ENCODE measurements around the gene TEKTIP1. TPM values are rescaled to one million over a fixed set of nuclear protein-coding genes. Genes with fewer than 3 reads are reported as not detected.

Gene TEKTIP1
- total and polyA plus RNA-seq, 9 donors: 0.54 to 5.6 (median 3.6) TPM; not detected in 2

DNA sequence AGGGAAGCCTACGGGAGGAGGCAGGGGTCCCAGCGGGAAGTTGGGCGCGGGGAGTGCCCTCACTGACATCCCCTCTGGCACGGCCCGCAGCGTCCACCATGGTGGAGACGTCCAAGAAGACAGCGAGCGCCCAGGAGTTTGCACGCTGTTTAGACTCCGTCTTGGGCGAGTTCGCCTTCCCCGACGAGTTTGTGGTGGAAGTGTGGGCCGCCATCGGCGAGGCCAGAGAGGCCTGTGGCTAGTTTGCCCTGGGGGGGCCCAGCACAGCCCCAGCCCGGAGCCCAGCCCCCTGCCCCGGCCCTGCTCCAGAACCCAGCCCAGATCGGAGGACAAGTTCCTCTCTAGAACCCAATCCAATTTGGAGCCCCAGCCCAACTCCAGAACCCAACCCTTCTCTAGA is 51.0 kb downstream of the TEKTIP1 start:
- Histone ChIP-seq H3K9me3 (no peaks in the 10 kb centered on the region), H3K27ac (no peak overlapping the region), H3K27me3 (no peaks in the 10 kb centered on the region), H3K4me3 (no peak overlapping the region), H3K4me1 (ENCODE audit: insufficient read depth) (no peaks in the 10 kb centered on the region), H3K36me3 (no peaks in the 10 kb centered on the region)
- 92 to 94% (median 93%) methylated on average over 22 of the region's 22 CpGs for WGBS, 3 donors
- no peak for DNase-seq
- TF ChIP-seq EP300 (IDR thresholded peaks at IDR 0.05) (no peak), CTCF (IDR thresholded peaks at IDR 0.05) (no peak), POLR2A (IDR thresholded peaks at IDR 0.05) (no peak)
- intact Hi-C loops (cut with DNase I): no loop called here

GRCh38 chr19:3590991-3591659 is 52.2 kb downstream of the TEKTIP1 start:
- no peaks in the 10 kb centered on the region for H3K27me3 ChIP-seq
- no peak overlapping the region for H3K27ac ChIP-seq
- no peak for DNase-seq
- WGBS, 3 donors: 90 to 95% (median 92%) methylated on average over 8 of the region's 8 CpGs
- no peaks in the 10 kb centered on the region for H3K9me3 ChIP-seq
- no peaks in the 10 kb centered on the region for H3K4me1 ChIP-seq (ENCODE audit: insufficient read depth)
- intact Hi-C loops (cut with DNase I): no loop called here
- no peak for TF ChIP-seq EP300 (IDR thresholded peaks at IDR 0.05)
- no peaks in the 10 kb centered on the region for H3K36me3 ChIP-seq
- H3K4me3 ChIP-seq: no peak overlapping the region

- TF ChIP-seq EP300 (IDR thresholded peaks at IDR 0.05) (no peak), POLR2A (IDR thresholded peaks at IDR 0.05) (no peak), CTCF (IDR thresholded peaks at IDR 0.05) (no peak)
- H3K27ac ChIP-seq: no peak overlapping the region
- no peaks in the 10 kb centered on the region for H3K4me1 ChIP-seq (ENCODE audit: insufficient read depth)
- intact Hi-C loops (cut with DNase I): no loop called here
- H3K4me3 ChIP-seq: no peak overlapping the region
- no peaks in the 10 kb centered on the region for H3K27me3 ChIP-seq
- no peaks in the 10 kb centered on the region for H3K9me3 ChIP-seq
- no peak for DNase-seq
- H3K36me3 ChIP-seq: no peaks in the 10 kb centered on the region
- 65 to 72% (median 69%) methylated on average over 9 of the region's 9 CpGs for WGBS, 3 donors
These were observed 53.1 kb downstream of the TEKTIP1 start for GRCh38 chr19:3591876-3592613.

- TF ChIP-seq EP300 (IDR thresholded peaks at IDR 0.05) (no peak), POLR2A (IDR thresholded peaks at IDR 0.05) (no peak), CTCF (IDR thresholded peaks at IDR 0.05) (no peak)
- DNase-seq: no peak
- intact Hi-C loops (cut with DNase I): no loop called here
- Histone ChIP-seq H3K4me1 (ENCODE audit: insufficient read depth) (no peaks in the 10 kb centered on the region), H3K27me3 (no peaks in the 10 kb centered on the region), H3K4me3 (no peak overlapping the region), H3K9me3 (no peaks in the 10 kb centered on the region), H3K27ac (no peak overlapping the region), H3K36me3 (no peaks in the 10 kb centered on the region)
- WGBS, 3 donors: 27 to 37% (median 33%) methylated on average over 11 of the region's 11 CpGs
These were observed 54.2 kb downstream of the TEKTIP1 start for GRCh38 chr19:3593156-3593555.

Small RNAs within 50 kb of the gene (small RNA-seq; reads per million reads assigned to genes)
- gene AC005786.1: not detected
- gene RF00212: not detected

Other genes with a start within 250 kb of the TEKTIP1 start
- gene NFIC, start 172.6 kb upstream of the TEKTIP1 start, total RNA-seq: 100 to 1,000 TPM in 5 of 7 donors, 10 to 100 TPM in 2; 62.0 to 345 (median 283) TPM
- 10 to 100 TPM; 31.9 to 71.1 TPM for gene NFIC, start 172.6 kb upstream of the TEKTIP1 start, polyA plus RNA-seq
- 1 to 10 TPM in 2 of 7 donors, under 1 TPM in 2, not detected in 3; 0.30 to 2.6 (median 1.5) TPM for gene SMIM24, start 58.6 kb upstream of the TEKTIP1 start, total RNA-seq
- gene SMIM24, start 58.6 kb upstream of the TEKTIP1 start, polyA plus RNA-seq: 1 to 10 TPM in 1 of 2 donors, under 1 TPM in 1; 0.10 to 1.2 TPM
- gene SMIM44, start 55.7 kb upstream of the TEKTIP1 start, total RNA-seq: under 1 TPM in 1 of 7 donors, not detected in 6; 0.92 TPM
- not detected for gene SMIM44, start 55.7 kb upstream of the TEKTIP1 start, polyA plus RNA-seq
- gene DOHH, start 38.5 kb upstream of the TEKTIP1 start, total RNA-seq: 10 to 100 TPM in 3 of 7 donors, 1 to 10 TPM in 4; 7.1 to 14.5 (median 8.0) TPM
- gene DOHH, start 38.5 kb upstream of the TEKTIP1 start, polyA plus RNA-seq: 1 to 10 TPM in 1 of 2 donors, not detected in 1; 9.1 TPM
- 10 to 100 TPM; 20.6 to 54.9 (median 49.3) TPM for gene FZR1, start 32.9 kb upstream of the TEKTIP1 start, total RNA-seq
- gene FZR1, start 32.9 kb upstream of the TEKTIP1 start, polyA plus RNA-seq: 10 to 100 TPM in 1 of 2 donors, 1 to 10 TPM in 1; 3.9 to 33.5 TPM
- gene MFSD12, start 18.4 kb downstream of the TEKTIP1 start, total RNA-seq: 100 to 1,000 TPM in 1 of 7 donors, 10 to 100 TPM in 6; 19.2 to 104 (median 36.9) TPM
- 10 to 100 TPM; 17.4 to 21.1 TPM for gene MFSD12, start 18.4 kb downstream of the TEKTIP1 start, polyA plus RNA-seq
- 100 to 1,000 TPM in 1 of 7 donors, 10 to 100 TPM in 6; 44.5 to 109 (median 60.3) TPM for gene HMG20B, start 33.8 kb downstream of the TEKTIP1 start, total RNA-seq
- gene HMG20B, start 33.8 kb downstream of the TEKTIP1 start, polyA plus RNA-seq: 10 to 100 TPM; 33.2 to 71.0 TPM
- gene GIPC3, start 46.3 kb downstream of the TEKTIP1 start, total RNA-seq: under 1 TPM; 0.11 to 0.66 (median 0.35) TPM
- 1 to 10 TPM in 1 of 2 donors, under 1 TPM in 1; 0.52 to 3.3 TPM for gene GIPC3, start 46.3 kb downstream of the TEKTIP1 start, polyA plus RNA-seq
- gene TBXA2R, start 67.7 kb downstream of the TEKTIP1 start, total RNA-seq: 1 to 10 TPM; 1.1 to 3.7 (median 1.8) TPM
- 1 to 10 TPM; 1.3 to 1.5 TPM for gene TBXA2R, start 67.7 kb downstream of the TEKTIP1 start, polyA plus RNA-seq
- 10 to 100 TPM; 19.2 to 39.1 (median 34.3) TPM for gene CACTIN, start 87.6 kb downstream of the TEKTIP1 start, total RNA-seq
- gene CACTIN, start 87.6 kb downstream of the TEKTIP1 start, polyA plus RNA-seq: 10 to 100 TPM in 1 of 2 donors, 1 to 10 TPM in 1; 2.7 to 28.8 TPM
- gene PIP5K1C, start 161.3 kb downstream of the TEKTIP1 start, total RNA-seq: 10 to 100 TPM; 11.3 to 41.7 (median 32.9) TPM
- 10 to 100 TPM in 1 of 2 donors, 1 to 10 TPM in 1; 6.0 to 23.3 TPM for gene PIP5K1C, start 161.3 kb downstream of the TEKTIP1 start, polyA plus RNA-seq
- gene TJP3, start 169.2 kb downstream of the TEKTIP1 start, total RNA-seq: 10 to 100 TPM in 1 of 7 donors, 1 to 10 TPM in 3, under 1 TPM in 2, not detected in 1; 0.18 to 24.4 (median 3.0) TPM
- under 1 TPM in 1 of 2 donors, not detected in 1; 0.46 TPM for gene TJP3, start 169.2 kb downstream of the TEKTIP1 start, polyA plus RNA-seq
- gene APBA3, start 222.5 kb downstream of the TEKTIP1 start, total RNA-seq: 10 to 100 TPM; 18.1 to 25.4 (median 21.5) TPM
- gene APBA3, start 222.5 kb downstream of the TEKTIP1 start, polyA plus RNA-seq: 10 to 100 TPM in 1 of 2 donors, under 1 TPM in 1; 0.88 to 19.9 TPM
- gene MRPL54, start 223.5 kb downstream of the TEKTIP1 start, total RNA-seq: 100 to 1,000 TPM in 2 of 7 donors, 10 to 100 TPM in 5; 42.4 to 113 (median 64.4) TPM
- 10 to 100 TPM; 14.5 to 80.8 TPM for gene MRPL54, start 223.5 kb downstream of the TEKTIP1 start, polyA plus RNA-seq
- gene RAX2, start 233.1 kb downstream of the TEKTIP1 start, total RNA-seq: under 1 TPM in 1 of 7 donors, not detected in 6; 0.13 TPM
- gene RAX2, start 233.1 kb downstream of the TEKTIP1 start, polyA plus RNA-seq: under 1 TPM in 1 of 2 donors, not detected in 1; 0.13 TPM
- 1 to 10 TPM in 3 of 7 donors, under 1 TPM in 4; 0.40 to 1.4 (median 0.98) TPM for gene MATK, start 247.2 kb downstream of the TEKTIP1 start, total RNA-seq
- under 1 TPM; 0.25 to 0.44 TPM for gene MATK, start 247.2 kb downstream of the TEKTIP1 start, polyA plus RNA-seq